ENCODE results near the gene PCMT1. TPM values are rescaled to one million over a fixed set of nuclear protein-coding genes. Genes with fewer than 3 reads are reported as not detected.

The PCMT1 gene
- total and polyA plus RNA-seq, 2 donors (not counting 1 experiment from before 2014, with no cell fraction given): 30.3 to 46.4 TPM

- TF ChIP-seq CTCF (IDR thresholded peaks at IDR 0.05) (no peak), EZH2 (IDR thresholded peaks at IDR 0.05; ENCODE audit: borderline replicate concordance, insufficient read depth, low read depth, low read length, poor library complexity, severe bottlenecking) (no peak)
- no peaks in the 10 kb centered on the region for H3K4me1 Mint-ChIP-seq
Measured at GRCh38 chr6:149820506-149820905, 71.0 kb downstream of the PCMT1 start.

GRCh38 chr6:149821492-149821891 lies 72.0 kb downstream of the PCMT1 start:
- no peak overlapping the region for H3K4me3 ChIP-seq (ENCODE audit: control extremely low read depth in 1 of 5, extremely low read depth in 1 of 5, insufficient read depth in 1 of 5, low read depth in 2 of 5, low read length in 4 of 5)
- no peak overlapping the region for H3K4me2 ChIP-seq (replicated peaks; ENCODE audit: low read depth, low read length, poor library complexity, severe bottlenecking)
- ATAC-seq (ENCODE audit: low read depth) (no peak), DNase-seq (no peak)
- no peak overlapping the region for H3K27ac Mint-ChIP-seq
- no peak overlapping the region for H3K27ac ChIP-seq (ENCODE audit: low read length in 2 of 2)
- H3K27me3 ChIP-seq (replicated peaks in 1 of 4; ENCODE audit: control extremely low read depth in 1 of 4, control insufficient read depth in 3 of 4, insufficient read depth in 4 of 4, low read length in 3 of 4): no peaks in the 10 kb centered on the region
- ChIA-PET POLR2A (no interaction called here), CTCF (interaction anchor here (1.3 kb wide), 1 partner anchor 13 kb away, joined by 4 read pairs; no protein-coding TSS in a partner anchor)
- no peak overlapping the region for H3K4me3 Mint-ChIP-seq
- no peak overlapping the region for H2AFZ ChIP-seq (ENCODE audit: insufficient read depth, low read depth, low read length, poor library complexity, severe bottlenecking)
- H3K9me3 Mint-ChIP-seq (ENCODE audit: insufficient read depth): no peaks in the 10 kb centered on the region
- no peaks in the 10 kb centered on the region for H3K9me3 ChIP-seq (ENCODE audit: control extremely low read depth in 1 of 3, control insufficient read depth in 2 of 3, insufficient read depth in 1 of 3, low read length in 2 of 3)
- peaks cover 20% of the 10 kb centered on the region for H3K27me3 Mint-ChIP-seq
- H3K9ac ChIP-seq (ENCODE audit: low read length): no peak overlapping the region
- no peaks in the 10 kb centered on the region for H3K36me3 ChIP-seq (replicated peaks in 1 of 2; ENCODE audit: control extremely low read depth in 1 of 2, control insufficient read depth in 1 of 2, extremely low read depth in 1 of 2, insufficient read depth in 2 of 2, low read length in 1 of 2)
- intact Hi-C loops (cut with micrococcal nuclease): no loop called here
- H4K20me1 ChIP-seq (ENCODE audit: control insufficient read depth, insufficient read depth, low read length, poor library complexity, severe bottlenecking): no peaks in the 10 kb centered on the region
- no peaks in the 10 kb centered on the region for H3K4me1 ChIP-seq (ENCODE audit: control insufficient read depth in 2 of 2, insufficient read depth in 2 of 2, low read length in 2 of 2)
- TF ChIP-seq CTCF (IDR thresholded peaks at IDR 0.05): no peak
- TF ChIP-seq EZH2 (IDR thresholded peaks at IDR 0.05; ENCODE audit: borderline replicate concordance, insufficient read depth, low read depth, low read length, poor library complexity, severe bottlenecking): no peak
- no peaks in the 10 kb centered on the region for H3K79me2 ChIP-seq (ENCODE audit: control insufficient read depth, insufficient read depth, low read length)
- WGBS (ENCODE audit: insufficient coverage): 100% methylated on average over 1 of the region's 1 CpG
- no peaks in the 10 kb centered on the region for H3K4me1 Mint-ChIP-seq

More at GRCh38 chr6:149820506-149820905, 71.0 kb downstream of the PCMT1 start:
- Histone ChIP-seq H3K27me3 (replicated peaks in 1 of 4; ENCODE audit: control extremely low read depth in 1 of 4, control insufficient read depth in 3 of 4, insufficient read depth in 4 of 4, low read length in 3 of 4) (no peaks in the 10 kb centered on the region), H3K36me3 (replicated peaks in 1 of 2; ENCODE audit: control extremely low read depth in 1 of 2, control insufficient read depth in 1 of 2, extremely low read depth in 1 of 2, insufficient read depth in 2 of 2, low read length in 1 of 2) (no peaks in the 10 kb centered on the region), H3K9ac (ENCODE audit: low read length) (no peak overlapping the region), H3K27ac (ENCODE audit: low read length in 2 of 2) (no peak overlapping the region), H4K20me1 (ENCODE audit: control insufficient read depth, insufficient read depth, low read length, poor library complexity, severe bottlenecking) (no peaks in the 10 kb centered on the region), H3K4me3 (ENCODE audit: control extremely low read depth in 1 of 5, extremely low read depth in 1 of 5, insufficient read depth in 1 of 5, low read depth in 2 of 5, low read length in 4 of 5) (no peak overlapping the region), H3K4me2 (replicated peaks; ENCODE audit: low read depth, low read length, poor library complexity, severe bottlenecking) (no peak overlapping the region), H3K9me3 (ENCODE audit: control extremely low read depth in 1 of 3, control insufficient read depth in 2 of 3, insufficient read depth in 1 of 3, low read length in 2 of 3) (no peaks in the 10 kb centered on the region), H2AFZ (ENCODE audit: insufficient read depth, low read depth, low read length, poor library complexity, severe bottlenecking) (no peak overlapping the region), H3K79me2 (ENCODE audit: control insufficient read depth, insufficient read depth, low read length) (no peaks in the 10 kb centered on the region), H3K4me1 (ENCODE audit: control insufficient read depth in 2 of 2, insufficient read depth in 2 of 2, low read length in 2 of 2) (no peaks in the 10 kb centered on the region)
- Mint-ChIP-seq H3K4me3 (no peak overlapping the region), H3K27me3 (peaks cover 16% of the 10 kb centered on the region), H3K27ac (no peak overlapping the region), H3K9me3 (ENCODE audit: insufficient read depth) (no peaks in the 10 kb centered on the region)
- ChIA-PET POLR2A (no interaction called here), CTCF (interaction anchor here (0.6 to 1.3 kb wide), 2 partner anchors 10 to 11 kb away, joined by 3 to 6 read pairs; no protein-coding TSS in a partner anchor)
- 98% methylated on average over 5 of the region's 7 CpGs for WGBS (ENCODE audit: insufficient coverage)
- no peak for ATAC-seq (ENCODE audit: low read depth)
- DNase-seq: no peak
- intact Hi-C loops (cut with micrococcal nuclease): no loop called here
